Activated naive CD4-positive, alpha-beta T cell (primary cell): Measurements from ENCODE around the gene ALAS2.
"Not testable (repeated sequence)": the region's sequence is repeated elsewhere in the genome, so short reads cannot be mapped to it uniquely, and the experiment has no call there.

Source experiments
- DNase-seq, 4 experiments: peaks; one replicate each; lab custom pipeline; 2025; lab: John Stamatoyannopoulos, UW

The ALAS2 gene

DNA sequence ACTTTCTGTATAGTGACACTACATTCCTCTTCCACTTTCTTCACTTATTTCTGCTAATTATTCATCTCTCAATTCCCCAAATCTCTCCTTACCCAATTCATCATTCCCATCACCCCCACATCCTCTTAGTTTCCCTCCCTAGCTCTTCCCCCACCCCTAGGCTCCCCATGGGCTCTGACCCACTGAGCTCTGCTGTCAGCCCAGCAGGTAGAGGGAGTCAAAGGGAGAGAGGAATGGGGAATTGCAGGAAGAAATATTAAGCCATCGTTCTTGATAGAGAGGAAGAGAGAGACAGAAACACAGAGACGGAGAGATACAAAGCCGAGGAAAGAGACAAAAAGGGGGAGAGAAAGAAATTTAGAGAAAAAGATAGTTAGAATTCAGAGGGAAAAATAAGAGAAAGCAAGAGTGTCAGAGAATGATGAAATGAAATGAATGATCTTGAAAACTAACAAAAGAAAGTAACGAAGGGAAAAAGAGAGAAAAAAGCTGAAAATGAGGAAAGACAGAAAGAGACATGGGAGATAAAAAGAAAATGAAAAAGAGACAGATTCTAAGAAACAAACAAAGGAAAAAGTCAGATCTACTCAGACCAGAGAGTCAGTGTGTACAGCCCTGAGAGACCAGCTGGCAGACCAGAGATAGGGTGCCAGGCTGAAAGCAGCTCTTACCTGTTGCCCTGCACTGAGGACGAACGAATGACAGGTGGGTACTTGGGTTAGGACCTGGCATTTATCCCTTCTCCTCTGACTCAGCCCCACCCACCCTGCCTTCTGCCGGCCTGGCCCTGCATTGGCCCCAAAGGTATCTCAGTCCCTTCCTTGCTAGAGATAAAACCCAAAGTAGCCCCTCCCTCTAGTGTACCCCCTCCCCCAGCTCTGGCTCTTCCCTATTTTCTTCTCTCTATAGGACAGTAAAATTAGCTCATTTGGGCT is at the start of gene ALAS2:
Gene ALAS2, minus strand, starts transcription at position 707 of the 935 bp plus-strand sequence. CDS start 4,977 bp downstream, outside the sequence.
- no peak for DNase-seq

- no peak for DNase-seq
Observed at GRCh38 chrX:55074851-55075467, 44.2 kb upstream of the ALAS2 start, which contains the start of gene PAGE2B. PAGE2B (plus strand) TSS chrX:55075030; CDS start chrX:55076042, 1,012 bp downstream.

DNA sequence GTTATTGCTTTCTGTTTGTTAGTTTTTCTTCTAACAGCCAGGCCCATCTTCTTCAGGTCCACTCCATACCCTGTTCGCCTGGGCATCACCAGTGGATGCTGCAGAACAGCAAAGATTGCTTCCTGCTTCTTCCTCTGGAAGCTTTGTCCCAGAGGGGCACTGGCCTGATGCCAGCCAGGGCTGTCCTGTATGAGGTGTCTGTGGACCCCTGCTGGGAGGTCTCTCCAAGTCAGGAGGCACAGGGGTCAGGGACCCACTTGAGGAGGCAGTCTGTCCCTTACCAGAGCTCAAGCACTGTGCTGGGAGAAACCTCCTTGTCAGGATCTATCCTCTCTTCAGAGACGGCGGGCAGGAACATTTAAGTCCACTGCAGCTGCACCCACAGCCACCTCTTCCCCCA is 41.5 kb upstream of the ALAS2 start:
- DNase-seq: no peak

- DNase-seq: not testable (repeated sequence)
Observed at GRCh38 chrX:55067180-55067579, 36.4 kb upstream of the ALAS2 start.

GRCh38 chrX:55057675-55058249 is 27.0 kb upstream of the ALAS2 start:
- DNase-seq: no peak

DNA sequence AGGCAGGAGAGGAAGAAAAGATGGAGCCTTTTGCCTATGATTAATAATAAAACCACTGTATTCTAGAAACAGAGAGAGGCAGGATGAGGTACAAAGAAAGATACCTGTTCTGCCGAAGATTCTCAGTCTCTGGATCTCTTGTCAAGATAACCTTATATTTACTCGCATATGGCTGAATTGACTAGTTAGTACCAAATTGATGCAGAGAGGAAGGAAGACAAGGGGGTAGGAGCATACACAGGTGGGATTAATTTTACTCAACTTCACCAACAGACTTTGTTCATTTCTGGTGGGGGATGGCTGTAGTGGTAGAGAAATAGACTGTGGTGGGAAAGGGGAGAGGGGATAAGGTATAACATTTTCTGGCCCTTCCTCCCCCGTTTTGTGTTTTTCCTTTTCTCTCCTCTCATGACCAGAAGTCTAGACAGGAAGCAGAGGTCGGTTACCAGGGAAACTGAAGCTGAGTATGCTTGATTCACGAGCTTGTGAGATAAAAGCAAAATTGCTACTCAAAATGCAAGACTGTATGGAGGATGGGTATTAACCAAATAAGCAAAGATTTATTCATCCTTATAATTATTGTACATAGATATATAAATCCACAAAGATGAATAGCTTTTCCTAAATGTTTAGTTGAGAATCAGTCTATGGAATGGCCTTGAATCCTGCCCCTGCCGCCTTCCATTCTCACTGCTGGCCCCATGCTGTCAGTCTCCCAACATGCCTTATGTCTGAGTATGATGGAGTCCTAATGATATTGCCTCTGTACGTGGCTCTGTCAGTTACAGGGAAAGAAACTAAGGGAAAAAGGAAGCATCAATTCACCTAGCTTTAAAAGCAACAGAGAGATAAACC is 26.3 kb upstream of the ALAS2 start:
- DNase-seq: no peak

DNA sequence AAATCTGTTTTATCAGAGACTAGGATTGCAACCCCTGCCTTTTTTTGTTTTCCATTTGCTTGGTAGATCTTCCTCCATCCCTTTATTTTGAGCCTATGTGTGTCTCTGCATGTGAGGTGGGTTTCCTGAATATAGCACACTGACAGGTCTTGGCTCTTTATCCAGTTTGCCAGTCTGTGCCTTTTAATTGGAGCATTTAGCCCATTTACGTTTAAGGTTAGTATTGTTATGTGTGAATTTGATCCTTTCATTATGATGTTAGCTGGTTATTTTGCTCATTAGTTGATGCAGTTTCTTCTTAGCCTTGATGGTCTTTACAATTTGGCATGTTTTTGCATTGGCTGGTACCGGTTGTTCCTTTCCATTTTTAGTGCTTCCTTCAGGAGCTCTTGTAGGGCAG is 19.8 kb upstream of the ALAS2 start:
- not testable (repeated sequence) for DNase-seq

DNA sequence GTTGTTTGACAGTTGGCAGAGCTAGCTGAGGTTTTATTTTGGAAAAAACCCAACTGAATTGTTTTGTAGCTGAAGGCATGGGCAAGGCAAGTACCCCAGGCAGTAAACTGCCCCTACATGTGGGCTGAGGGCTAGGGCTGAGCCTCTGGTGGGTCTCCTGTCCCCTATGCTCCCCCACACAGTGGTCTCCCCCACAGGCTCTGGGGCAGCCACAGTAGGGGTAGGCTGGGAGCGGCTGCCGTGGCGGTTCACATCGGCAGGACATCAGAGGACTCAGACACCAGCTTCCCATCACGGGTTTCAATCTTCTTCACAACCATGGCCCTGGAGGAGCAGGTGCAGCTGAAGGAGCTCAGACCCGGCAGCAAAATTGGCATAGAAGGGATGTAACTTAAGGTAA is 10.7 kb upstream of the ALAS2 start:
- DNase-seq: no peak

GRCh38 chrX:55039471-55039870 is 8.7 kb upstream of the ALAS2 start:
- no peak for DNase-seq

DNA sequence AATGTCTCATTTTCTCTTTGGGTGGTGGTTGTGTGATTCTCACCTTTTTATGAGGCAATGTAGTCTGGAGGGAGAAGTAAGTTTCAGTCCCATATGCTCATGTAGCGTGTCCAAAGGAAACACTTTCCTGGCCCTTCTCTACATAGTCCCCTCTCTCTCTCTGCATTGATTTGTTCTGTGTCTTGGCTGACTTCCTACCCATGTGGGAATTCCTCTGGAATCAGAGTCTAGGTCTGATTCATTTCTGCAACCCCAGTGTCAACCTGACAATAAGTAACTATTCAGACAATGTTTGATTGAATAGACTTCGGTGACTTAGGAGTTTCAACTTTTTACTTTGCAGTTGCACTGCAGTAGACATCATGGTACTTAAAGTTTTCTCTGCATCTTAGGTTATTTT is 2.7 kb upstream of the ALAS2 start:
- no peak for DNase-seq

- no peak for DNase-seq
Observed at GRCh38 chrX:55029291-55029690, 1.5 kb downstream of the ALAS2 start.

DNA sequence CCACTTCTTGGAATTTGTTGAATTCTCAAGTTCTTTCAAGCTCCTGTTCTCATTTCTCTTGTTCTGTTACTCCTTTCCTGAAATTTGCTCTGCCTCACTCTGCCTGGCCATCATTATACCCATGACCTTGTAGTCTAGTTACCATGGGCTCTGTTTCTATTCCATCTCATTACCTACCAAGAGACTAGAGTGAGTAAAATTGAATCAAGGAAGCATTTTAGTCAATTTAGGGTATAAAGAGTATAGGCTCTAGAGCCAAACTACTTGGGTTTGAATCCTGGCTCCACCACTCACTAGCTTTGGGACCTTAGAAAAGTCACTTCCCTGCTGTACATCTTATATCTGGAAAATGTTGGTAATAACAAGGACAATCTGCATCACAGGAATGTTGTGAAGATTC is 2.2 kb downstream of the ALAS2 start:
- no peak for DNase-seq

DNA sequence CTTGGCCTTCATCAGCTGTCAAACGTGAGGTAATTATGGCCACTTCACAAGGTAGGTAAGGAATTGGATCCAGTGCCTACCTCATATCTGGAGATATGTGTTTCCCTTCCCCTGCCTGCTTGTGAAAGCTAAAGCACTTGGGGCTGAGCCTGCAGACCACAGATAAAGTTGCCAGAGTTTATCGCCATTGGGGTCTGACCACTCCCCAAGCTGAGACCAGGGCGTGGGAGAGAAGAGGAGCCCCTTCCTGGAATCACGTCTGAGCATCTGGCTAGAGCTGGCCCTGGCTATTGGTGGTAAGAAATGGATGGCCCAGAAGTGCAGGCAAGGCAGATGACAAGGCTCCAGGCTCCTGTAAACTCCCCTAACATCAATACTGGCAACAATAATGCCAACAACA is 2.7 kb downstream of the ALAS2 start:
- no peak for DNase-seq

- DNase-seq: no peak
Observed at GRCh38 chrX:55026840-55027239, 3.9 kb downstream of the ALAS2 start.

DNA sequence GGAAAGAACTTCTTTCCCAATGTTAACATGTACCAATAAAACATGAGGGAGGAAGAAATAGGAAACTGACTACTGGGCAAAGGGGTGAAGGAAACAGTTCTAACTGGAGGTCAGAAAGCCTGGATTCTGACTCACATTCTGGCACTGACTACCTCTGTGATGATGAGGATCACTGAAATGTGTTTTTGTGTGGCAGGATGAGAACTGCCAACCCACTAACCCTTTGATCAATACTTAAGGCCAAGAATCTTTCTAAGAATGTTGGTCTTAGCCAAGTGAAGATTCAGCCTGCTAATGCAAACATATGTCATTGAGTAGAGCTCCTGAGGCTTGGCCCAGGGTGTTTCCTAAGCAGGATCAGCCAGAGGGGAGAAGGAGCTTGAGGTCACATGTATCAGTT is 4.6 kb downstream of the ALAS2 start:
- DNase-seq: no peak

DNA sequence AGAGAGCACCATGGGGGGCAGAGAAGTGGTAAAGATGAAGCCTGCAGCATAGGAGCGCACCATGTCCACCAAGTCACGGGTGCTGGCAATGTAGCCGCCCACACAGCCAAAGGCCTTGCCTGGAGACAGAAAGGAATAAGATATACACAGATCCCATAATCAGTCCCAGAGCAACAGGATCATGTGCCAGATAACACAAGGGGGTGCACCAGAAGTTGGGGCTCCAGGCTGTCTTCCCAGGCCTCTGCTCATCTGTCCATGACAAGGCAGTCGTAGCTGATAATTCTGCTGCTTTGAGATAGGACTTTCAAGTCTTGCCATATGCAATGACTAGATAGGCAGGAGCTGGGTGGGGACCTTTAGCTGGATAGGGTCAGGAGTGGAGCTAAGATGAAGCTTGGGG is 15.9 kb downstream of the ALAS2 start:
- no peak for DNase-seq

- no peak for DNase-seq
Observed at GRCh38 chrX:55011294-55011693, 19.5 kb downstream of the ALAS2 start.

DNA sequence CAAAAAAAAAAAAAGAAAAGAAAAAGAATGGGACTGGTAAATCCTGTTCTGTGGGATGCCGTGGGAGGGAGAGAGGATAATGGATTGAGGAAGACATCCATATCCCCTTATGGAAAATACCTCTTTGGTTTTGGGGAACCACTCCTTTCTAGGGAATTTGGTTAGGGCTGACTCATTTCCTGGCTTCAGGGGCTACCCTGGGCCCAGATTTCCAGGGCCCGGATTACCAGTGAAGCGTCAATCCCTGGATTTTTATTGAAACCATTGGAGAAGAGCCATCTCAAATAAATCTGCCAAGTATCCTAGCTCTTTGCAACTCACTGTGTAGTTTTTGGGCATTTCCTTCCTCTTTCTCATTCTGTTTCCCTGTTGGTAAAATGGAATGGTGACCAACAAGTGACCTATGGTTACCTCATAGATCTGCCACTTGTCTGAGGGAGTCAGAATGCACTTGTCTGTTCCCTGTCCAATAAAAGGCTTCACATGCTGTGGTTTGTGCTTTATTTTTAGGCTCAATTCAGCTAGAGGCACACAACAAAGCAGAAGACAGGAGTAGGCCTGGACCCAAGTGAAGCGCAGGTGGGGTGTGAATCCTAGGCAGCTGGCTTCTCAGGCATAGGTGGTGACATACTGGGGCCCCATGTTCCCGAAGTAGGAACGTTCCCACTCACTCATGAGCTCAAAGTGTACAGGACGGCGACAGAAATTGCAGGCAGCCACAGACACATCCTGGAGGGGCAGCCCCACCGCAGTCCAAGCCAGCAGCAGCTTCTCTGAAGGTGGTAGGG is 22.0 kb downstream of the ALAS2 start:
- DNase-seq: no peak

- DNase-seq: no peak
Observed at GRCh38 chrX:55007656-55008055, 23.1 kb downstream of the ALAS2 start.

DNA sequence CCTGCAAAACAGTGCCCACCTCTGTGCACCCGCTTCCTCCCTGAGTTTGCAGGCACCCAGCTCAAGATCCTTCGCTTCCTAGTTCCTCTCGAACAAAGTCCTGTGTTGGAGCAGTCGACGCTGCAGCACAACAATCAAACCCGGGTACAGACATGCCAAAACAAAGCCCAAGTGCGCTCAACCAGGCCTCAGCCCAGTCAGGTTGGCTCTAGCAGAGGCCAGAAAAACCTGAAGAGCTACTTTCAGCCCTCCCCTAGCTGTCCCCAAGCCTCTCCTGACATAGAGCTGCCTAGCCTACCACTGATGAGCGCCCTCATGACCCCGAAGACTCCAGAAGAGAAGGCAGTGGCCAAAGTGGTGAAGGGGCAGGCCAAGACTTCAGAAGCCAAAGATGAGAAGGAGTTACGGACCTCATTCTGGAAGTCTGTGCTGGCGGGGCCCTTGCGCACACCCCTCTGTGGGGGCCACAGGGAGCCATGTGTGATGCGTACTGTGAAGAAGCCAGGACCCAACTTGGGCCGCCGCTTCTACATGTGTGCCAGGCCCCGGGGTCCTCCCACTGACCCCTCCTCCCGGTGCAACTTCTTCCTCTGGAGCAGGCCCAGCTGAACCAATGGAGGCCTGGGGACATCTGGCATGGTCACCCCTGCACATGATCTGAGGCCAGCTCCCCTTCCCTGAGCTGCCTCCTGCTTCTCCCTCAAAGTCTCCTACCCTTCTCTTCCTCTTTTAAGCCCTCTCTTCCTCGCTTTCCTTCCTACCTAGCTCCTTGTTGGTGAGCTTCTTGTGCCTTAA is 23.8 kb downstream of the ALAS2 start:
- DNase-seq: no peak
